GM12878 (cell line): Measurements from ENCODE around the gene FGD3. TPM values are rescaled to one million over a fixed set of nuclear protein-coding genes. Genes with fewer than 3 reads are reported as not detected.

Source experiments
- ATAC-seq: fragments of 200-7000 bp; cut with Tn5 transposase; 3 replicates; pipeline ENCODE4 v1.9.1; 2020; ENCODE audit warnings: mild to moderate bottlenecking, moderate library complexity
- BruUV-seq: library from RNA; stranded (reverse); fragments of 400-500 nt; replicated peaks from 2 replicates; lab custom pipeline; 2021; lab: Mats Ljungman, UMichigan
- CTCF ChIA-PET: fragments of 300-600 bp; sonication (Branson Sonifier 250); formaldehyde crosslinking; extraction: SDS; loops from one replicate; lab custom pipeline; 2021; ENCODE audit warnings: inconsistent platforms; lab: Yijun Ruan, JAX
- POLR2A ChIA-PET: fragments of 350-600 bp; formaldehyde crosslinking; extraction: SDS; loops from one replicate; lab custom pipeline; 2021; ENCODE audit warnings: inconsistent platforms; lab: Charles Lee
- RAD21 ChIA-PET: fragments of 300-600 bp; sonication (Branson Sonifier 250); formaldehyde crosslinking; loops from one replicate; lab custom pipeline; 2023; ENCODE audit warnings: antibody characterized with exemption; ENCODE audit not compliant: unreplicated experiment; lab: Charles Lee
- SMC1A ChIA-PET: fragments of 300-600 bp; sonication (Branson Sonifier 250); formaldehyde crosslinking; loops from one replicate; lab custom pipeline; 2023; ENCODE audit not compliant: unreplicated experiment, uncharacterized antibody; lab: Charles Lee
- DNase-seq: peaks from one replicate; pipeline ENCODE4 v3.0.0-alpha.2; 2011; ENCODE audit warnings: low read depth, low spot score
- FAIRE-seq: peaks from 3 replicates; lab custom pipeline; 2011; peaks lifted over from hg19 to GRCh38; lab: Jason Lieb, UNC
- H2AFZ ChIP-seq: 2 replicates; pipeline ENCODE4 v1.6.0; 2011; ENCODE audit warnings: low read depth, low read length, control low read depth; ENCODE audit not compliant: control insufficient read depth
- H3K27ac ChIP-seq: 2 replicates; pipeline ENCODE4 v1.5.1; 2011; ENCODE audit warnings: control low read depth; ENCODE audit not compliant: control insufficient read depth, insufficient read depth
- H3K27me3 ChIP-seq, 2 experiments: replicated peaks in 1 of 2; 2 replicates each; pipeline versions ENCODE4 v1.6.0 to v1.6.1; 2011; ENCODE audit warnings: low read length in 1 of 2; ENCODE audit not compliant: control insufficient read depth in 2 of 2, insufficient read depth in 2 of 2
- H3K36me3 ChIP-seq, 2 experiments: 2 replicates each; pipeline ENCODE4 v1.5.1; 2011; ENCODE audit warnings: low read length in 1 of 2; ENCODE audit not compliant: control insufficient read depth in 2 of 2, insufficient read depth in 2 of 2
- H3K4me1 ChIP-seq: 2 replicates; pipeline ENCODE4 v1.6.1; 2011; ENCODE audit warnings: mild to moderate bottlenecking, low read length, moderate library complexity, mixed read lengths; ENCODE audit not compliant: control insufficient read depth, insufficient read depth
- H3K4me2 ChIP-seq: 2 replicates; pipeline ENCODE4 v1.6.0; 2011; ENCODE audit warnings: control low read depth; ENCODE audit not compliant: control insufficient read depth, insufficient read depth
- H3K4me3 ChIP-seq: fragments of 200-600 bp; sonication (generic); 2 replicates; pipeline ENCODE4 v1.5.1; 2016
- H3K79me2 ChIP-seq: 2 replicates; pipeline ENCODE4 v1.6.0; 2011; ENCODE audit warnings: low read length; ENCODE audit not compliant: control insufficient read depth, insufficient read depth
- H3K9ac ChIP-seq: 2 replicates; pipeline ENCODE4 v1.8.0; 2011; ENCODE audit warnings: low read length, control low read depth, mixed read lengths; ENCODE audit not compliant: control insufficient read depth, insufficient read depth
- H3K9me3 ChIP-seq: replicated peaks from 3 replicates; pipeline ENCODE4 v1.5.1; 2011; ENCODE audit warnings: mild to moderate bottlenecking, low read length; ENCODE audit not compliant: control insufficient read depth, insufficient read depth
- H4K20me1 ChIP-seq: 2 replicates; pipeline ENCODE4 v1.6.0; 2011; ENCODE audit not compliant: control insufficient read depth, insufficient read depth
- BACH1 ChIP-seq: fragments of 450-650 bp; IDR thresholded peaks from 2 replicates; pipeline ENCODE4 v1.6.1; 2017; ENCODE audit warnings: mild to moderate bottlenecking, borderline replicate concordance
- BHLHE40 ChIP-seq, 2 experiments: fragments of 450-650 bp in 1 of 2; IDR thresholded peaks; 2 replicates each; pipeline ENCODE4 v1.6.1; 2011 to 2017; ENCODE audit warnings: low read depth in 2 of 2, borderline replicate concordance in 1 of 2, improper control_type of control experiment in 1 of 2, low read length in 1 of 2, mild to moderate bottlenecking in 1 of 2
- CBFB ChIP-seq: IDR thresholded peaks from 2 replicates; pipeline ENCODE4 v1.6.1; 2016; ENCODE audit warnings: antibody characterized with exemption, low read depth
- CHD4 ChIP-seq: fragments of 200-600 bp; sonication (generic); IDR thresholded peaks from 2 replicates; pipeline ENCODE4 v1.6.1; 2016; ENCODE audit warnings: mild to moderate bottlenecking
- CREB1 ChIP-seq: IDR thresholded peaks from 2 replicates; pipeline ENCODE4 v1.6.1; 2012; ENCODE audit warnings: low read depth, mild to moderate bottlenecking, inconsistent platforms
- MTA3 ChIP-seq: IDR thresholded peaks from 2 replicates; pipeline ENCODE4 v1.6.1; 2012; ENCODE audit warnings: low read length, inconsistent platforms, borderline replicate concordance
- MXI1 ChIP-seq: fragments of 150-350 bp; IDR thresholded peaks from 2 replicates; pipeline ENCODE4 v1.6.1; 2011; ENCODE audit warnings: low read depth, mild to moderate bottlenecking, inconsistent platforms, low read length, improper control_type of control experiment
- NFIC ChIP-seq: IDR thresholded peaks from 2 replicates; pipeline ENCODE4 v1.6.1; 2012; ENCODE audit warnings: low read depth, mild to moderate bottlenecking, inconsistent platforms, low read length, moderate library complexity
- PAX8 ChIP-seq: fragments of 450-650 bp; IDR thresholded peaks from 2 replicates; pipeline ENCODE4 v1.6.1; 2017; ENCODE audit warnings: mild to moderate bottlenecking, moderate library complexity
- RBBP5 ChIP-seq: fragments of 200-600 bp; sonication (generic); conservative IDR thresholded peaks from 2 replicates; pipeline ENCODE4 v1.6.1; 2016
- SRF ChIP-seq, 2 experiments: IDR thresholded peaks; 2 replicates each; pipeline ENCODE4 v1.6.1; 2011; ENCODE audit warnings: low read depth in 2 of 2, low read length in 2 of 2, mild to moderate bottlenecking in 1 of 2, moderate library complexity in 1 of 2
- SUPT20H ChIP-seq: IDR thresholded peaks from 2 replicates; pipeline ENCODE4 v1.6.1; 2011; ENCODE audit warnings: low read depth, mild to moderate bottlenecking, low read length, moderate library complexity, borderline replicate concordance; ENCODE audit not compliant: control insufficient read depth
- TBL1XR1 ChIP-seq: IDR thresholded peaks from 2 replicates; pipeline ENCODE4 v1.6.1; 2012; ENCODE audit warnings: low read depth, low read length, improper control_type of control experiment
- TCF7 ChIP-seq: IDR thresholded peaks from 2 replicates; pipeline ENCODE4 v1.6.1; 2014; ENCODE audit warnings: antibody characterized with exemption, borderline replicate concordance
- ZSCAN29 ChIP-seq: fragments of 450-650 bp; IDR thresholded peaks from 2 replicates; pipeline ENCODE4 v1.6.1; 2017; ENCODE audit warnings: mild to moderate bottlenecking, moderate library complexity
- WGBS: methylation state at CpG from one replicate; pipeline ENCODE4 v1.1.6; 2016; ENCODE audit warnings: low lambda C conversion rate; ENCODE audit not compliant: insufficient replicate concordance, insufficient coverage; ENCODE audit errors: missing lambda C conversion rate; 5-methylcytosine and 5-hydroxymethylcytosine counted together
- in situ Hi-C: fragments of 300-500 bp; cut with MboI; formaldehyde crosslinking; loops from 9 replicates; pipeline ENCODE4 v1.14.3; 2018; ENCODE audit warnings: mixed read lengths
- intact Hi-C: fragments of 100-400 bp; cut with micrococcal nuclease; formaldehyde crosslinking; loops from one replicate; pipeline ENCODE4 v1.14.2; 2022; ENCODE audit not compliant: unreplicated experiment
- polyA plus RNA-seq, 11 experiments: library from polyadenylated mRNA; depleted of rRNA in 4 of 11; unstranded in 6 of 11; stranded (reverse) in 5 of 11; fragments of >200 nt; fragmentation: Nextera tagmentation in 4 of 11; fragmentation: Illumina TruSeq in 1 of 11; extraction: Ambion mirVana in 4 of 11; extraction: Trizol in 1 of 11; gene quantifications; 1 replicate in 1 of 11; 2 replicates in 10 of 11; pipeline versions ENCODE4 v1.2.1 to v1.2.3, GENCODE V29; 2011 to 2016; ENCODE audit warnings: inconsistent platforms in 2 of 11, missing spikeins in 2 of 11, low read depth in 1 of 11
- total RNA-seq, 4 experiments: library from RNA; depleted of rRNA in 3 of 4; stranded (reverse); fragments of >200 nt in 3 of 4; fragmentation: Illumina TruSeq in 1 of 4; extraction: Trizol in 1 of 4; gene quantifications; 2 replicates each; pipeline versions ENCODE4 v1.2.1 to v1.2.3, GENCODE V29; 2013 to 2021
- TF ChIP-seq, protein P1 (sequence below): fragments of 450-650 bp; IDR thresholded peaks from 2 replicates; pipeline ENCODE4 v1.6.1; 2017; ENCODE audit warnings: mild to moderate bottlenecking, moderate library complexity
- TF ChIP-seq, protein P2 (sequence below): fragments of 450-650 bp; IDR thresholded peaks from 2 replicates; pipeline ENCODE4 v1.6.1; 2017; ENCODE audit warnings: borderline replicate concordance
- TF ChIP-seq, protein P3 (sequence below): IDR thresholded peaks from 2 replicates; pipeline ENCODE4 v1.6.1; 2012; ENCODE audit warnings: low read depth, low read length, improper control_type of control experiment

The FGD3 gene
- total and polyA plus RNA-seq, 10 of the 15 experiments (the other 5 are each of a cell fraction or from before 2014, with no cell fraction given): 0.26 to 18.1 (median 12.4) TPM

DNA sequence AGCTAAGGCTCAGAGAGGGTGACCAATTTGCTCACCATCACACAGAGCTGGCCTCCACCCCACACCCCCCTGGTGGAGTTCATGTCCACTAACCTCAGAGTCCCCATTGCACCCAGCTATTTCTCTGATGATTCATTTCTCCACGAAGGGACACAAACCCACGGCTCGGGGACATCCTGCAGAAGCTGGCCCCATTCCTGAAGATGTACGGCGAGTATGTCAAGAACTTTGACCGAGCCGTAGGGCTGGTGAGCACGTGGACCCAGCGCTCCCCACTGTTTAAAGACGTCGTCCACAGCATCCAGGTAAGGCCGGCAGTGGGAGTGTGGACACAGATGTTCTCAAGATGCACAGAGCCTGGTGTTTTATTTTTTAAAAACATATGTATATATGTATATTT, 58.6 kb downstream of the FGD3 start (continued):
- TF ChIP-seq, protein P1, sequence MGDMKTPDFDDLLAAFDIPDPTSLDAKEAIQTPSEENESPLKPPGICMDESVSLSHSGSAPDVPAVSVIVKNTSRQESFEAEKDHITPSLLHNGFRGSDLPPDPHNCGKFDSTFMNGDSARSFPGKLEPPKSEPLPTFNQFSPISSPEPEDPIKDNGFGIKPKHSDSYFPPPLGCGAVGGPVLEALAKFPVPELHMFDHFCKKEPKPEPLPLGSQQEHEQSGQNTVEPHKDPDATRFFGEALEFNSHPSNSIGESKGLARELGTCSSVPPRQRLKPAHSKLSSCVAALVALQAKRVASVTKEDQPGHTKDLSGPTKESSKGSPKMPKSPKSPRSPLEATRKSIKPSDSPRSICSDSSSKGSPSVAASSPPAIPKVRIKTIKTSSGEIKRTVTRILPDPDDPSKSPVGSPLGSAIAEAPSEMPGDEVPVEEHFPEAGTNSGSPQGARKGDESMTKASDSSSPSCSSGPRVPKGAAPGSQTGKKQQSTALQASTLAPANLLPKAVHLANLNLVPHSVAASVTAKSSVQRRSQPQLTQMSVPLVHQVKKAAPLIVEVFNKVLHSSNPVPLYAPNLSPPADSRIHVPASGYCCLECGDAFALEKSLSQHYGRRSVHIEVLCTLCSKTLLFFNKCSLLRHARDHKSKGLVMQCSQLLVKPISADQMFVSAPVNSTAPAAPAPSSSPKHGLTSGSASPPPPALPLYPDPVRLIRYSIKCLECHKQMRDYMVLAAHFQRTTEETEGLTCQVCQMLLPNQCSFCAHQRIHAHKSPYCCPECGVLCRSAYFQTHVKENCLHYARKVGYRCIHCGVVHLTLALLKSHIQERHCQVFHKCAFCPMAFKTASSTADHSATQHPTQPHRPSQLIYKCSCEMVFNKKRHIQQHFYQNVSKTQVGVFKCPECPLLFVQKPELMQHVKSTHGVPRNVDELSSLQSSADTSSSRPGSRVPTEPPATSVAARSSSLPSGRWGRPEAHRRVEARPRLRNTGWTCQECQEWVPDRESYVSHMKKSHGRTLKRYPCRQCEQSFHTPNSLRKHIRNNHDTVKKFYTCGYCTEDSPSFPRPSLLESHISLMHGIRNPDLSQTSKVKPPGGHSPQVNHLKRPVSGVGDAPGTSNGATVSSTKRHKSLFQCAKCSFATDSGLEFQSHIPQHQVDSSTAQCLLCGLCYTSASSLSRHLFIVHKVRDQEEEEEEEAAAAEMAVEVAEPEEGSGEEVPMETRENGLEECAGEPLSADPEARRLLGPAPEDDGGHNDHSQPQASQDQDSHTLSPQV: no peak
- TF ChIP-seq NFIC: no peak
- TF ChIP-seq ZSCAN29: no peak
- TF ChIP-seq TBL1XR1: no peak
- TF ChIP-seq, all 136 proteins: peak for 0

DNA sequence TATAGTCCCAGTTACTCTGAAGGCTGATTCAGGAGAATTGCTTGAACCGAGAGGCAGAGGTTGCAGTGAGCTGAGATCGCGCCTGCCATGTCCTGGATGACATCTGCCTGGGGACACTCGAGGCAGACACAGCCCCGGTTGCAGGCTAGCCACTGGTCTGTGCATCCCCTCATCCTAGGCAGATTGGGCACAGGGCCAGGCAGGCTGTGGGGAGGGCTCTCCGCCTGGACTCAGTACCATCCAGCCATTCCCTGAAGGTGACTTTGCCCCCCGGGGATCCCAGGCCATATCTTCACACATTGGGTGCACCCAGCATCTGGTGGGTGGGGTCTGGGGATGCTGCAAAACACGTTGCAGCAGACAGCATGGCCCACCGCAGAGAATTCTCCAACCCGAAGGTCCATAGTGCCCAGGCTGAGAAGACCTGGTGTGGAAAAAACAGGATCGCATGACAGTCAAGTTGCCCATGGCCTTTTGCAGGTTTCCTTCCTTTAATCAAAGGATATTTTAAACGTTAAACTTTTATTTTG, 60.3 kb downstream of the FGD3 start:
- no peaks in the 10 kb centered on the region for H3K9me3 ChIP-seq
- H3K79me2 ChIP-seq: no peaks in the 10 kb centered on the region
- FAIRE-seq: no peak
- peaks cover 13 to 32% of the 10 kb centered on the region in 2 experiments; a peak in 3 of 4 replicates for H3K36me3 ChIP-seq
- no peak overlapping the region for H3K9ac ChIP-seq
- no peak for ATAC-seq
- H4K20me1 ChIP-seq: no peaks in the 10 kb centered on the region
- no peak for DNase-seq
- ChIA-PET CTCF (interaction anchor here (0.7 to 2.0 kb wide), 3 partner anchors 15 to 51 kb away, joined by 3 to 6 read pairs (median 5); no protein-coding TSS in a partner anchor), SMC1A (no interaction called here), POLR2A (no interaction called here), RAD21 (no interaction called here)
- no peak overlapping the region for H3K4me3 ChIP-seq
- H3K27ac ChIP-seq: no peak overlapping the region
- intact Hi-C loops: no loop called here
- 92% methylated on average over 12 of the region's 12 CpGs for WGBS
- no peaks in the 10 kb centered on the region for H3K27me3 ChIP-seq
- no peak overlapping the region for H3K4me2 ChIP-seq
- no peak overlapping the region for H2AFZ ChIP-seq
- in situ Hi-C loops: no loop called here
- no TSS peak for BruUV-seq
- H3K4me1 ChIP-seq: no peaks in the 10 kb centered on the region
- TF ChIP-seq BACH1 (no peak), SRF (IDR thresholded peaks at IDR 0.05; ENCODE audit: low read depth in 2 of 2, low read length in 2 of 2) (no peak), NFIC (no peak), BHLHE40 (IDR thresholded peaks at IDR 0.05; ENCODE audit: borderline replicate concordance in 1 of 2, low read depth in 2 of 2, low read length in 1 of 2) (no peak), CREB1 (no peak), SUPT20H (no peak), CHD4 (no peak), CBFB (no peak), MTA3 (no peak), TCF7 (no peak), RBBP5 (no peak), MXI1 (no peak), PAX8 (no peak)
- TF ChIP-seq, protein P2, sequence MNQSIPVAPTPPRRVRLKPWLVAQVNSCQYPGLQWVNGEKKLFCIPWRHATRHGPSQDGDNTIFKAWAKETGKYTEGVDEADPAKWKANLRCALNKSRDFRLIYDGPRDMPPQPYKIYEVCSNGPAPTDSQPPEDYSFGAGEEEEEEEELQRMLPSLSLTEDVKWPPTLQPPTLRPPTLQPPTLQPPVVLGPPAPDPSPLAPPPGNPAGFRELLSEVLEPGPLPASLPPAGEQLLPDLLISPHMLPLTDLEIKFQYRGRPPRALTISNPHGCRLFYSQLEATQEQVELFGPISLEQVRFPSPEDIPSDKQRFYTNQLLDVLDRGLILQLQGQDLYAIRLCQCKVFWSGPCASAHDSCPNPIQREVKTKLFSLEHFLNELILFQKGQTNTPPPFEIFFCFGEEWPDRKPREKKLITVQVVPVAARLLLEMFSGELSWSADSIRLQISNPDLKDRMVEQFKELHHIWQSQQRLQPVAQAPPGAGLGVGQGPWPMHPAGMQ: no peak
- TF ChIP-seq, protein P3, sequence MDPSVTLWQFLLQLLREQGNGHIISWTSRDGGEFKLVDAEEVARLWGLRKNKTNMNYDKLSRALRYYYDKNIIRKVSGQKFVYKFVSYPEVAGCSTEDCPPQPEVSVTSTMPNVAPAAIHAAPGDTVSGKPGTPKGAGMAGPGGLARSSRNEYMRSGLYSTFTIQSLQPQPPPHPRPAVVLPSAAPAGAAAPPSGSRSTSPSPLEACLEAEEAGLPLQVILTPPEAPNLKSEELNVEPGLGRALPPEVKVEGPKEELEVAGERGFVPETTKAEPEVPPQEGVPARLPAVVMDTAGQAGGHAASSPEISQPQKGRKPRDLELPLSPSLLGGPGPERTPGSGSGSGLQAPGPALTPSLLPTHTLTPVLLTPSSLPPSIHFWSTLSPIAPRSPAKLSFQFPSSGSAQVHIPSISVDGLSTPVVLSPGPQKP: no peak
